GM19193 (cell line): ENCODE measurements around the gene LRP1B.

Experiments
- POLR2A ChIP-seq: IDR thresholded peaks from 4 replicates; pipeline ENCODE4 v1.6.1; 2011; ENCODE audit not compliant: insufficient read depth, insufficient read length; ENCODE audit errors: extremely low read depth

The LRP1B gene

GRCh38 chr2:140502951-140503630, 1627.7 kb downstream of the LRP1B start:
- TF ChIP-seq POLR2A = no peak

- TF ChIP-seq POLR2A = no peak
These were observed 1632.5 kb downstream of the LRP1B start for GRCh38 chr2:140498360-140498759.

GRCh38 chr2:140496714-140497113, 1634.1 kb downstream of the LRP1B start:
- TF ChIP-seq POLR2A = no peak

- no peak for TF ChIP-seq POLR2A
These were observed 1638.9 kb downstream of the LRP1B start for GRCh38 chr2:140491876-140492275.

GRCh38 chr2:140489193-140489592, 1641.6 kb downstream of the LRP1B start:
- no peak for TF ChIP-seq POLR2A

GRCh38 chr2:140481136-140481535, 1649.7 kb downstream of the LRP1B start:
- no peak for TF ChIP-seq POLR2A

- TF ChIP-seq POLR2A = no peak
These were observed 1657.0 kb downstream of the LRP1B start for GRCh38 chr2:140473851-140474250.

GRCh38 chr2:140472676-140473075, 1658.1 kb downstream of the LRP1B start:
- TF ChIP-seq POLR2A = no peak

GRCh38 chr2:140465301-140465700, 1665.5 kb downstream of the LRP1B start:
- no peak for TF ChIP-seq POLR2A

- no peak for TF ChIP-seq POLR2A
These were observed 1667.8 kb downstream of the LRP1B start for GRCh38 chr2:140462990-140463389.

GRCh38 chr2:140457483-140457882, 1673.3 kb downstream of the LRP1B start:
- no peak for TF ChIP-seq POLR2A

GRCh38 chr2:140455315-140455714, 1675.5 kb downstream of the LRP1B start:
- TF ChIP-seq POLR2A = no peak

GRCh38 chr2:140454717-140455116, 1676.1 kb downstream of the LRP1B start:
- no peak for TF ChIP-seq POLR2A

- TF ChIP-seq POLR2A = no peak
These were observed 1679.5 kb downstream of the LRP1B start for GRCh38 chr2:140451324-140451723.

GRCh38 chr2:140442319-140442718, 1688.5 kb downstream of the LRP1B start:
- no peak for TF ChIP-seq POLR2A

GRCh38 chr2:140440815-140441214, 1690.0 kb downstream of the LRP1B start:
- TF ChIP-seq POLR2A = no peak

- TF ChIP-seq POLR2A = no peak
These were observed 1693.9 kb downstream of the LRP1B start for GRCh38 chr2:140436936-140437335.
